ENCODE data around the gene ACOT7. TPM values are rescaled to one million over a fixed set of nuclear protein-coding genes. Genes with fewer than 3 reads are reported as not detected.
A peak's percentile ranks its signal among the peaks of the same experiment; 100 is the strongest.

ACOT7 gene
- total RNA-seq, 1 donor from 2014 or later: 107 TPM

DNA sequence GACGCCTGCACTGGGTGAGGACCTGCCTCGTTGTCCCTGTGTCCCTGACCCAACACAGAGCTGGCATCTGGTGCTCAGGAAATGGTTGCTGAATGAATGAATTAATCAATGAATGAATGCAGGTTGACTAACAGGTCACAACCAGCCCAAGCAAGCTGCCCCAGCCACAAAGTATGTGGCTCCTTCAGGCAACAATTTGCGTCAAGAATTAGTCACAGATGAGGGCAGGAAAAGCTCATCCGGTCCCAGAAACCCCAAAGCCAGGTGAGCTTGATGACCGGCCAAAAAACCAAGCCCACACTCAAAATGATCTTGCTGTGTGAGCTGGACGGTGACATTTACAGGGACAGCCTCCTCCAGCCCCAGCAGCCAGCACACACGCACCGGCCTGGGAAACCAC is 92.0 kb downstream of the ACOT7 start:
- Mint-ChIP-seq H3K36me3 (ENCODE audit: low read depth) (peaks cover 9% of the 10 kb centered on the region), H3K4me3 (no peak overlapping the region), H3K9me3 (no peaks in the 10 kb centered on the region), H3K4me1 (peaks cover 3% of the 10 kb centered on the region), H3K27me3 (ENCODE audit: low read depth) (no peaks in the 10 kb centered on the region), H3K27ac (ENCODE audit: unreplicated experiment) (no peak overlapping the region)
- no peak for DNase-seq (ENCODE audit: low read depth, low spot score)
- TF ChIP-seq, protein P1, sequence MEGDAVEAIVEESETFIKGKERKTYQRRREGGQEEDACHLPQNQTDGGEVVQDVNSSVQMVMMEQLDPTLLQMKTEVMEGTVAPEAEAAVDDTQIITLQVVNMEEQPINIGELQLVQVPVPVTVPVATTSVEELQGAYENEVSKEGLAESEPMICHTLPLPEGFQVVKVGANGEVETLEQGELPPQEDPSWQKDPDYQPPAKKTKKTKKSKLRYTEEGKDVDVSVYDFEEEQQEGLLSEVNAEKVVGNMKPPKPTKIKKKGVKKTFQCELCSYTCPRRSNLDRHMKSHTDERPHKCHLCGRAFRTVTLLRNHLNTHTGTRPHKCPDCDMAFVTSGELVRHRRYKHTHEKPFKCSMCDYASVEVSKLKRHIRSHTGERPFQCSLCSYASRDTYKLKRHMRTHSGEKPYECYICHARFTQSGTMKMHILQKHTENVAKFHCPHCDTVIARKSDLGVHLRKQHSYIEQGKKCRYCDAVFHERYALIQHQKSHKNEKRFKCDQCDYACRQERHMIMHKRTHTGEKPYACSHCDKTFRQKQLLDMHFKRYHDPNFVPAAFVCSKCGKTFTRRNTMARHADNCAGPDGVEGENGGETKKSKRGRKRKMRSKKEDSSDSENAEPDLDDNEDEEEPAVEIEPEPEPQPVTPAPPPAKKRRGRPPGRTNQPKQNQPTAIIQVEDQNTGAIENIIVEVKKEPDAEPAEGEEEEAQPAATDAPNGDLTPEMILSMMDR (conservative IDR thresholded peaks at IDR 0.05): no peak

DNA sequence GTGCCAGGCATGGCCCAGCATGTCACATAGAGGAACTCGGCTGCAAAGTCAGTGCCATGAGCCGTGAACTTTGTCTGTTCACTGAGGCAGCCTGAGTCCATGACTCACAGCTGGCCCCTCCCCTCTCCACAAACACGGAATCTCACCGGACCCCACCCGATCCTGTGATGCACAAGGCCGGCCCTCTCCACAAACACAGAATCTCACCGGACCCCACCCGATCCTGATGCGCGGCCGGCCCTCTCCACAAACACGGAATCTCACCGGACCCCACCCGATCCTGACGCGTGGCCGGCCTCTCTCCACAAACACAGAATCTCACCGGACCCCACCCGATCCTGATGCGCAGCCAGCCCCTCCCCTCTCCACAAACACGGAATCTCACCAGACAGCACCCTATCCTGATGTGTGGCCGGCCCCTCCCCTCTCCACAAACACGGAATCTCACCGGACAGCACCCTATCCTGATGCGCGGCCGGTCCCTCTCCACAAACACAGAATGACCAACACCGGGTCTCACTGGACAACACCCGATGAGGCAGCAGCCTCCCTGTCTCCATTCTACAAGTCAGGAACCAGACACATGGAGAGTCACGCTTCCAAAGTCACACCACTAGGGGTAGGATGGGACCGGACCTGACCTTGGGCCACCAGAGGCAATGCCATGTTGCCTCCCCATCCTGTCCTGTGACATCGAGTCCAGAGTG is 93.1 kb downstream of the ACOT7 start:
- Mint-ChIP-seq H3K4me3 (no peak overlapping the region), H3K9me3 (no peaks in the 10 kb centered on the region), H3K4me1 (peaks cover 3% of the 10 kb centered on the region), H3K36me3 (ENCODE audit: low read depth) (peaks cover 6% of the 10 kb centered on the region), H3K27me3 (ENCODE audit: low read depth) (no peaks in the 10 kb centered on the region), H3K27ac (ENCODE audit: unreplicated experiment) (peak overlapping the region; percentile 82)
- no peak for DNase-seq (ENCODE audit: low read depth, low spot score)
- TF ChIP-seq, protein P1 (conservative IDR thresholded peaks at IDR 0.05): no peak

- Mint-ChIP-seq H3K4me3 (no peak overlapping the region), H3K27me3 (ENCODE audit: low read depth) (no peaks in the 10 kb centered on the region), H3K27ac (ENCODE audit: unreplicated experiment) (peak overlapping the region; percentile 91), H3K4me1 (peaks cover 3% of the 10 kb centered on the region), H3K36me3 (ENCODE audit: low read depth) (peaks cover 6% of the 10 kb centered on the region), H3K9me3 (no peaks in the 10 kb centered on the region)
- DNase-seq (ENCODE audit: low read depth, low spot score): no peak
- TF ChIP-seq, protein P1 (conservative IDR thresholded peaks at IDR 0.05): no peak
These were observed 93.9 kb downstream of the ACOT7 start for GRCh38 chr1:6299557-6300165.

- Mint-ChIP-seq H3K4me1 (peaks cover 3% of the 10 kb centered on the region), H3K4me3 (no peak overlapping the region), H3K27me3 (ENCODE audit: low read depth) (no peaks in the 10 kb centered on the region), H3K36me3 (ENCODE audit: low read depth) (peaks cover 9% of the 10 kb centered on the region), H3K27ac (ENCODE audit: unreplicated experiment) (peak overlapping the region; percentile 91), H3K9me3 (no peaks in the 10 kb centered on the region)
- TF ChIP-seq, protein P1 (conservative IDR thresholded peaks at IDR 0.05): no peak
- DNase-seq (ENCODE audit: low read depth, low spot score): no peak
These were observed 94.6 kb downstream of the ACOT7 start for GRCh38 chr1:6298940-6299465.

- Mint-ChIP-seq H3K4me3 (no peak overlapping the region), H3K27ac (ENCODE audit: unreplicated experiment) (no peak overlapping the region), H3K27me3 (ENCODE audit: low read depth) (no peaks in the 10 kb centered on the region), H3K4me1 (peaks cover 3% of the 10 kb centered on the region), H3K9me3 (no peaks in the 10 kb centered on the region), H3K36me3 (ENCODE audit: low read depth) (peaks cover 8% of the 10 kb centered on the region)
- DNase-seq (ENCODE audit: low read depth, low spot score): no peak
- TF ChIP-seq, protein P1 (conservative IDR thresholded peaks at IDR 0.05): no peak
These were observed 95.0 kb downstream of the ACOT7 start for GRCh38 chr1:6298530-6298929.

Measured in neural crest cell (in vitro differentiated cells).